ENCODE measurements around the gene UNKL.

Gene UNKL, protein sequence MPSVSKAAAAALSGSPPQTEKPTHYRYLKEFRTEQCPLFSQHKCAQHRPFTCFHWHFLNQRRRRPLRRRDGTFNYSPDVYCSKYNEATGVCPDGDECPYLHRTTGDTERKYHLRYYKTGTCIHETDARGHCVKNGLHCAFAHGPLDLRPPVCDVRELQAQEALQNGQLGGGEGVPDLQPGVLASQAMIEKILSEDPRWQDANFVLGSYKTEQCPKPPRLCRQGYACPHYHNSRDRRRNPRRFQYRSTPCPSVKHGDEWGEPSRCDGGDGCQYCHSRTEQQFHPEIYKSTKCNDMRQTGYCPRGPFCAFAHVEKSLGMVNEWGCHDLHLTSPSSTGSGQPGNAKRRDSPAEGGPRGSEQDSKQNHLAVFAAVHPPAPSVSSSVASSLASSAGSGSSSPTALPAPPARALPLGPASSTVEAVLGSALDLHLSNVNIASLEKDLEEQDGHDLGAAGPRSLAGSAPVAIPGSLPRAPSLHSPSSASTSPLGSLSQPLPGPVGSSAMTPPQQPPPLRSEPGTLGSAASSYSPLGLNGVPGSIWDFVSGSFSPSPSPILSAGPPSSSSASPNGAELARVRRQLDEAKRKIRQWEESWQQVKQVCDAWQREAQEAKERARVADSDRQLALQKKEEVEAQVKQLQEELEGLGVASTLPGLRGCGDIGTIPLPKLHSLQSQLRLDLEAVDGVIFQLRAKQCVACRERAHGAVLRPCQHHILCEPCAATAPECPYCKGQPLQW

DNA sequence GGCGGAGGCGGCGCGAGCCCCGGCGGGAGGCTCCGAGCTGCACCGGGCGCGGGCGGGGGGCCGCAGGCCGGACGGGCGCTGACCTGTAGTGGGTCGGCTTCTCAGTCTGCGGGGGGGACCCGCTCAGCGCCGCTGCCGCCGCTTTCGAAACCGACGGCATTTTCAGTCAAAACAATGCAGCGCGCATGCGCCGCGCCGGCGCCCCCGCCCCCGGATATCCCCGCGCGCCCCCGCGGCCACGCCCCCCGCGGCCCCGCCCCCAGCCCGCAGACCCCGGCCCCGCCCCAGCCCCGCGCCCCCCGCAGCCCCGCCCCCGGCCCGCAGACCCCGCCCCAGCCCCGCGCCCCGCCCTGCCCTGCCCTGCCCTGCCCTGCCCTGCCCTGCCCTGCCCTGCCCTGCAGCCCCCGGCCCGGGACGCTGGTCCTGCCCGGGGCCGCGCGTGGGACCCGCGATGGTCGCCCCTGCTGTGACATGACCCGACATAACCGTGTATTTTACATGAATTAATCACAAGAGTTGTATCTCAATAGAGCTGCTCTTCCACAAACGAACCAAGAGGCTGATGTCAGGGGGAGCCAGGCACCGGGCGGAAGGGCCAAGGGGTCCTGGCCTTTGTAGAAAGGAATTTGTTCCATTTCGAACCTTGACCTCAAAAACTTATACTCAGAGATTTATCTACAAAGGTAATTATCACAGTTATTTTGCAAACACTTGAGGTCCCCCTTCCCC, at the start of gene UNKL:
Gene UNKL (minus strand): TSS at position 173 of the 729 bp plus-strand sequence. CDS start 13 bp downstream, at position 160.
- DNase-seq (ENCODE audit: low spot score): no peak

DNA sequence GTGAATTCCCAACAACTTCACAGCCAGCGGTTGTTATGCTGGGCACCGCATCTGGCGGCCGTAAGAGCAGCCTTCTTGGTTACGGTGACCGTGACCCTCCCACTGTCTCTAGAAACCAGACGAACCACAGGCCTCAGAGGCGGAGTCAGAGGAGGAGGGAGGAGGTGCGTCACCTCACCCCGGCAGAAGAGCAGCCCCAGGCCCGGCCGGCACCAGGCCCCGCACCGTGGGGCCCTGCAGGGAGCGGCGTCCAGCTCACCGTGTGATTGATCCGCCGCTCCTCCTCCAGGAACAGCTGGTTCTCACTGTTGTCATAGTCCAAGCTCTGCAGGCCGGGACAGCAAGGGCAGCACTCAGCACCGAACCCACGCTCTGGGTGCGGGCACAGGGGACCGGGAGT, 46.6 kb upstream of the UNKL start:
- no peak for DNase-seq (ENCODE audit: low spot score)

- no peak for DNase-seq (ENCODE audit: low spot score)
These were observed 46.2 kb upstream of the UNKL start for GRCh38 chr16:1460602-1461138.

- no peak for DNase-seq (ENCODE audit: low spot score)
These were observed 45.5 kb upstream of the UNKL start for GRCh38 chr16:1459967-1460366.

GRCh38 chr16:1458977-1459341, 44.5 kb upstream of the UNKL start:
- no peak for DNase-seq (ENCODE audit: low spot score)

DNA sequence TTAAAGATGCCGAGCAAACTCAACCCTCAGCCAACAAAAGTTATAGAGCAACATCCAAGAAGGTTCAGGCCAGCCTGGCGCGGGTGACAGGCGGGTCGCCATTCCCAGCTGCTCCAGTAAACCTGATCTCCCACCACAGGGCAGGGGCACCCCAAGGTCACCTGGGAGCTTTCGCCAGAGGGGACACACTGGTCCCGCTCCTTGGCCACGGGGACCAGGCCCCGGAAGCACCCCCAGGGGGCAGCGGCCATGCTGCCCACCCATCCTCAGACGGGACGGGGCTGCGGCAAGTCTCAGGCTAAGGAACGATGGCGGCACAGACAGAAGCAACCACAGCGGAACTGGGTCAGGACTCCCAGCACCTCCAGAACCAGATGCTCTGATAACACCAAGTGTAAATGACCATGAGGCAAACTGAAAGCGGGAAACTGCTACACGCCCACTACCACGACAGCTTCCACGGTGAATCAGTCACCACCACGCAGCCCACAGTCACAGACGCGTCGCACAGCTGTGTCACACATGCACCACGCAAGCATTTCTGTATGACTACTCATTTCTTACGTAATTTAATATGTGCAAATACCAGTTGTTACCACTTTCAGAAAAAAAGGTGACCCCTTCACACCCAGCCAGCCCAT, 44.0 kb upstream of the UNKL start:
- peak; percentile 8 for DNase-seq (ENCODE audit: low spot score)

GRCh38 chr16:1457489-1458245, 43.2 kb upstream of the UNKL start:
- DNase-seq (ENCODE audit: low spot score): no peak

DNA sequence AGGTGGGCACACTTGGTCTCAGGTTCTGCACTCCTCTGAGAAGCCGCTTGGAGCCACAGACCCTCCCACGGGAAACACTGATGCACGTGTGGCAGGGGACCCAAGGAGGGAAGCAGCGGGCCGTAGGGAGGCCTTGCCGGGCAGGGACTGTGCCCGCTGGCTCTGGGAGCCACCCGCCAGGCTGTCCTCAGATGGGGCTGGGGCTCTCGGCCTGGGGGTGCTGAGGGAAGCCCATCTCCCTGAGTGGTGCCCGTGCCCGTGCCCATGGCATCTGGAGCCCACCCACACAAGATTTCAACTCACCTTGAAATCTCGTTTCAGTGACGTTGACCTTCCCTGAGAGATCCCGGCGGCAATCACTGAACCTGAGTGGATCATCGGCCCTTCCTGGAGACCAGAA, 42.4 kb upstream of the UNKL start:
- no peak for DNase-seq (ENCODE audit: low spot score)

DNA sequence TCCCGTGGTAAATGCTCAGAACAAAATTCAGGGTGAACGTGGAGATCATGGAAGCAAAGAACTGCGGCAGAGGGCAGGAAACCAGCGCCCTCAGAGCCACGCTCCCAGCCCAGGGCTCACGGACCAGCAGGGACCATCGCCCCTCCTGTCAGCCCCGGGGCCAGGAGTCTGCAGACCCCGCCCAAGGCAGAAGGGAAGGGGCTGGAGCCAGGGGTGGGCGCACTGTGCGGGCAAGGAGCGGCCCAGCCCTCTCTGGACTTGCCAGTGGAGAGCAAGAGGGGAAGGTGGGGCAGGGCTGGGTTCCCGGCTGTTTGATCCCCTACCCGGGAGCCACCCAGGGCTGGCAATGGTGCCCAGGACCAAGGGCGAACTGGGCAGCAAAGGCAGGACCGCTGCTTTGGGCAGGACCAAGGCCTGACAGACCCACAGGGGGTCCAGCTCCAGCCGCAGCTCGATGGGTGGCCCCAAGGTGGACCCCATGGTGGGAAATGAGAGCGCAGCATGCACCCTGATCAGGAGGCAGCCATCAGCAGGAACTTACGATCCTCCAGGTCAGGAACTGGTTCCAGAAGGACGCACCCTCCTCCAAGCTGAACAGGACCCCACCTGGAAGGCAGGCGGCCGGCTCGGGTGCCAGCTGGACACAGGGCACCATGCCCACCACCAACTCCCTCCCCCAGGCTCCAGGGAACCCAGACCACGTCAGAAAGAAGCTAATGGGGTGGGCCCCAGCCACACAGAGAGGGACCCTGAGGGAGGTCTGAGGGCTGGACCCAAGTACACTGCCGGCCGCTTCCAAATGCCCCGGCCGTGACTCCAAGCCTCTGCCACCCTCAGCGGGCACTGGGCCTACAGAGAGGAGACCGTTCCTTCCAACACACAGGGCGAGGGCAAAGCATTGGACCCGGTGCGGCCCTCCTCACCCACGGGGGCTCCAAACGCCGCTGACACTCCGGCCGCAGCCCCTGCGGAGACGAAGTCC, 41.0 kb upstream of the UNKL start:
- no peak for DNase-seq (ENCODE audit: low spot score)

DNA sequence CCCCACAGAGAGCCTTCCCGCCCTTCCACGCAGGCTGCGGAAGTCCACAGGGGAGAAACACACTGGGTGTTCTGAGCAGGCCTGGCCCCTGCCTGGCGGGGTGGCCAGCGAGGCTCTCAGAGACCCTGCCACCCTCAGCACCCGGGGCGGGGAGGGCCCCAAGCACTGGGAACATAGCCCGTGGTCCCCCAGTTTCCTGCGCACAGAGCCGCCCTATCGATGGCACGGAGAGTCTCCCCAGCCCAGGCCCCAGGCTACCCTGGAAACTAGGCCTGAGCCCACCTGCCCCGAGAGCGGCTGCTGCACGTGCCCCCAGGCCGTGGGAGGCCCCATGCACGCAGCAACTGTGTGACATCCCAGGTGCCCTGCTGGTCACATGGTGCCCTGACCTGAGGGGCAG, 40.1 kb upstream of the UNKL start:
- DNase-seq (ENCODE audit: low spot score): no peak

DNA sequence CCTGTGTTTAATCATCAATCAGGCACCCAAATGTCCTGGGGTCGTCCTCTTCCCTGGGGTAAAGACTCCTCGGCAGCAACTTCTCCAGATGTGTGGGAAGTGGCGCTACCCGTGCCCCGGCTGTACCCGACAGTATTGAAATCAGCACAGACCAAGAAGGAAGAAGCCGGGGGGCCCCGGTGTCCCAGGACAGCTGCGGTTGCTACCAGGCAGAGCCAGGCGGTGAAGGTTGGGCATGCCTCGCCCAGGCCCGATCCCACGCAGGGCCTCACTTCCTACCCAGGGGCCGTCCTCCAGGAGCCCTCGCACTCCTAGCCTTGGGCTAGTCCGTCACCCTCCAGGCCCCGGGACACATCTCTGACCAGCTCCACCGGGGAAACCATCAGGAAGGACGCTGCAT, 38.8 kb upstream of the UNKL start:
- no peak for DNase-seq (ENCODE audit: low spot score)

DNA sequence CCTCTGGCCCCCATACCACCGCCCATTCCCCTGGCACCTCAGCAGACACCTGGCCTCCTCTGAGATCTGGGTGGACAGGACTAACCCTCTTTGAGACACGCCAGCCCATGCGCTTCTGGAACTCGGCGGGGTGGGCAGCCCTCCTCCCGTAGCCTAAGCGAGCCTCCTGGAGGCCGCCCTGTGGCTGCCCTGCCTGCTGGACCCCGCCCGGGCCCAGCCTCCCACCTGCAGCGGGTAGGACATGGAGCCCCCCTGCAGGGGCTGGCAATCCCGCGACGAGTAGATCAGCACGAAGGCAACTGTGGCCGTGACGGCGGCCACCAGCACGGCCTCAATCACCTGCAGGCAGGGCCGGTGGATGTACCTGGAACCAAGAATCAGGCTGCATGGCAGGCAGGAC, 38.0 kb upstream of the UNKL start:
- no peak for DNase-seq (ENCODE audit: low spot score)

- DNase-seq (ENCODE audit: low spot score): no peak
These were observed 37.3 kb upstream of the UNKL start for GRCh38 chr16:1451702-1452392.

DNA sequence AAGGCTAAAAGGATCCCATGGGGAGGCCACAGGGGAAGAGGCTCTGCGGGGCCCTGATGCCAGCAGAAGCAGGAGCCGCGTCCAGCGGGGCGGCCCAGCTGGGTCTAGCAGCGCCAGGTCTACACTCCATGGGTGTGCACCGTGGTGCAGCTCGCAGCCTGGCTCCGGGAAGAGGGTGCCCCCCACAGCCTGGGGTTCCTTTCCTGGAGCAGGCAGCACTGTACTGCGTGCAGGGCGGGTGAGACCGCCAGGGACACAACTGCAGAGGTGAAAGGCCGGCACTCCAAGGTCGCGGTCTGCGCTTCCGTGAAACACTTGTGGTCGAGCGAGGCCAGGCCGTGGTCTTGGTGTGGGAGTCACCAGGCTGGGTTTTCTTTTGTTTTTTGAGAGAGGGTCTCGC, 36.3 kb upstream of the UNKL start:
- no peak for DNase-seq (ENCODE audit: low spot score)

DNA sequence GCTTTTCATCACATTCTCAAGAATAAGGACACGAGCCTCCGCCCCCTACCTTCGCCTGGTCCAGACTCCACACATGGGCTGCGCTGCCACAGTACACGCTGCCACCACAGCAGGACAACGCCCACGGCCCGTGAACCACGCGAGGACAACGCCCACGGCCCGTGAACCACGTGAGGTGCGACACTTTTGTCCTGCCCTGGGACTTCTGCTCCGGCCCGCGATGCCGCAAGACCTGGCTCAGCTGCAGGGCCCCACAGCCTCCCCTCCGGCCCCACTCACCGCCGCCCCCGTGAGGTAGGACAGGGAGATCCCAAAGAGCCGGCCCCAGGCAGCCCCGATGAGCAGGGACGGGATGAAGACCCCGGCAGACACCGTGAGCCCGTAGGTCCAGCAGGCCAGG, 35.7 kb upstream of the UNKL start:
- no peak for DNase-seq (ENCODE audit: low spot score)

DNA sequence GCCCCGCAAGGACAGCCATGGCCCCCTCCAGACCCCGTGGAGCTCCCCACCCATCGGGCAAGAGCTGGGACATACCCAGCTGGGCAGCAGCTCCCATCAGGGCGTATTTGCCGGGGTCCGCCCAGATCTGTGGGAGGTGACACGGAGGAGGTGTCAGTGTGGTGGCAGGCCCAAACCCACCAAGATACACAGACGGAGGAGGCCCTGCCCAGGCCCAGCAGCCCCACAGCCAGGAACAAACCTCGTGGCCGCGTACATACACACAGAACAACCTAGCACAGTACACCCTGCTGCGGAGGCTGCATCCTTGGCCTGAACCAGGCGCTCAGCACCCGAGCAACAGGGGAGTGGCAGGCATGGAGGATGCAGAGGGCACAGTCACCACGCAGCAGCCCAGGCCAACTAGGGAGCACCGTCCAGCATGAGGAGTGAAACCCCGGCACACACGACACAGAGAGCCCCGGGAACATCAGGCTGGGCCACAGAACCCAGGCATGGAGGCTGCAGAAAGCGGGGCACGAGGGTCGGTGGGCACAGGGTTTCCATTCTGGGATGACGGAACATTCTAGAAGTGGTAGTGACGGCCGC, 34.8 kb upstream of the UNKL start:
- DNase-seq (ENCODE audit: low spot score): no peak

- DNase-seq (ENCODE audit: low spot score): no peak
These were observed 34.1 kb upstream of the UNKL start for GRCh38 chr16:1448536-1449116.

GRCh38 chr16:1447965-1448364, 33.5 kb upstream of the UNKL start:
- no peak for DNase-seq (ENCODE audit: low spot score)
